ENCODE measurements around the gene SLC7A4.
A peak's percentile ranks its signal among the peaks of the same experiment; 100 is the strongest.
"Not testable (repeated sequence)": the region's sequence is repeated elsewhere in the genome, so short reads cannot be mapped to it uniquely, and the experiment has no call there.

Gene SLC7A4

GRCh38 chr22:21014726-21015465 lies 17.5 kb downstream of the SLC7A4 start, which contains the start of gene P2RX6:
TSS of gene P2RX6 (plus strand) at chr22:21015165. CDS start at chr22:21015175, 10 bp downstream.
- DNase-seq (ENCODE audit: low spot score), result no peak
- no peak for TF ChIP-seq CTCF (IDR thresholded peaks at IDR 0.05; ENCODE audit: extremely low read depth, missing control alignments)

GRCh38 chr22:21014202-21014725 lies 18.1 kb downstream of the SLC7A4 start:
- DNase-seq (ENCODE audit: low spot score), result peak; percentile 90
- no peak for TF ChIP-seq CTCF (IDR thresholded peaks at IDR 0.05; ENCODE audit: extremely low read depth, missing control alignments)

GRCh38 chr22:21013657-21014201 lies 18.6 kb downstream of the SLC7A4 start:
- no peak for DNase-seq (ENCODE audit: low spot score)
- no peak for TF ChIP-seq CTCF (IDR thresholded peaks at IDR 0.05; ENCODE audit: extremely low read depth, missing control alignments)

- no peak for DNase-seq (ENCODE audit: low spot score)
- TF ChIP-seq CTCF (IDR thresholded peaks at IDR 0.05; ENCODE audit: extremely low read depth, missing control alignments), result no peak
Measured at GRCh38 chr22:21012446-21013407, 19.6 kb downstream of the SLC7A4 start.

- TF ChIP-seq CTCF (IDR thresholded peaks at IDR 0.05; ENCODE audit: extremely low read depth, missing control alignments), result no peak
- DNase-seq (ENCODE audit: low spot score), result no peak
Measured at GRCh38 chr22:21010426-21011113, 21.8 kb downstream of the SLC7A4 start.

- no peak for DNase-seq (ENCODE audit: low spot score)
- TF ChIP-seq CTCF (IDR thresholded peaks at IDR 0.05; ENCODE audit: extremely low read depth, missing control alignments), result no peak
Measured at GRCh38 chr22:21009638-21010425, 22.5 kb downstream of the SLC7A4 start.

- DNase-seq (ENCODE audit: low spot score), result not testable (repeated sequence)
Measured at GRCh38 chr22:21009208-21009607, 23.2 kb downstream of the SLC7A4 start.

All from GM20000 (cell line).